Measurements from ENCODE around the gene CPXM1.

GRCh38 chr20:2759143-2759542 lies 41.3 kb downstream of the CPXM1 start:
- TF ChIP-seq EZH2 (IDR thresholded peaks at IDR 0.05; ENCODE audit: insufficient read depth, poor library complexity, severe bottlenecking) (no peak), EZH2phosphoT487 (IDR thresholded peaks at IDR 0.05; ENCODE audit: insufficient read depth, low read depth) (no peak)
